Measurements from ENCODE around the gene ERI3.

ERI3 gene

GRCh38 chr1:44270686-44271628 is 84.1 kb downstream of the ERI3 start:
- H3K27ac ChIP-seq (ENCODE audit: low read length), result no peak overlapping the region

GRCh38 chr1:44268054-44268453 is 87.0 kb downstream of the ERI3 start:
- no peak for DNase-seq (ENCODE audit: low read depth, low spot score)
- WGBS (ENCODE audit: insufficient coverage, insufficient read length), result no CpG with 5 or more reads among the region's 1 CpG
- no peak overlapping the region for H3K4me3 ChIP-seq (ENCODE audit: low read length)
- no peaks in the 10 kb centered on the region for H3K4me1 ChIP-seq (ENCODE audit: control insufficient read depth, insufficient read depth, low read length)
- H3K27ac ChIP-seq (ENCODE audit: low read length), result no peak overlapping the region
- no peaks in the 10 kb centered on the region for H3K36me3 ChIP-seq (ENCODE audit: control insufficient read depth, insufficient read depth, low read length)
- no peaks in the 10 kb centered on the region for H3K9me3 ChIP-seq (ENCODE audit: control insufficient read depth, insufficient read depth, low read length)
- H3K27me3 ChIP-seq (ENCODE audit: control insufficient read depth, insufficient read depth, low read length), result no peaks in the 10 kb centered on the region

More at GRCh38 chr1:44270686-44271628, 84.1 kb downstream of the ERI3 start:
- Histone ChIP-seq H3K4me3 (ENCODE audit: low read length) (no peak overlapping the region), H3K9me3 (ENCODE audit: control insufficient read depth, insufficient read depth, low read length) (no peaks in the 10 kb centered on the region), H3K4me1 (ENCODE audit: control insufficient read depth, insufficient read depth, low read length) (no peaks in the 10 kb centered on the region), H3K27me3 (ENCODE audit: control insufficient read depth, insufficient read depth, low read length) (no peaks in the 10 kb centered on the region), H3K36me3 (ENCODE audit: control insufficient read depth, insufficient read depth, low read length) (no peaks in the 10 kb centered on the region)
- WGBS (ENCODE audit: insufficient coverage, insufficient read length), result no CpG with 5 or more reads among the region's 6 CpGs
- no peak for DNase-seq (ENCODE audit: low read depth, low spot score)

GRCh38 chr1:44267438-44267837 is 87.6 kb downstream of the ERI3 start:
- H3K27ac ChIP-seq (ENCODE audit: low read length), result no peak overlapping the region
- H3K27me3 ChIP-seq (ENCODE audit: control insufficient read depth, insufficient read depth, low read length), result no peaks in the 10 kb centered on the region
- no CpG with 5 or more reads among the region's 5 CpGs for WGBS (ENCODE audit: insufficient coverage, insufficient read length)
- no peak overlapping the region; the same call in 1 of the 2 replicates for H3K4me3 ChIP-seq (ENCODE audit: low read length)
- H3K9me3 ChIP-seq (ENCODE audit: control insufficient read depth, insufficient read depth, low read length), result no peaks in the 10 kb centered on the region
- H3K4me1 ChIP-seq (ENCODE audit: control insufficient read depth, insufficient read depth, low read length), result no peaks in the 10 kb centered on the region; the same call in 1 of the 2 replicates
- no peak for DNase-seq (ENCODE audit: low read depth, low spot score)
- no peaks in the 10 kb centered on the region for H3K36me3 ChIP-seq (ENCODE audit: control insufficient read depth, insufficient read depth, low read length)

- WGBS (ENCODE audit: insufficient coverage, insufficient read length), result no CpG with 5 or more reads among the region's 6 CpGs
These were observed 88.4 kb downstream of the ERI3 start for GRCh38 chr1:44266400-44267344.

GRCh38 chr1:44265656-44266358 is 89.2 kb downstream of the ERI3 start:
- no peak for DNase-seq (ENCODE audit: low read depth, low spot score)
- WGBS (ENCODE audit: insufficient coverage, insufficient read length), result no CpG with 5 or more reads among the region's 1 CpG
- Histone ChIP-seq H3K9me3 (ENCODE audit: control insufficient read depth, insufficient read depth, low read length) (no peaks in the 10 kb centered on the region), H3K4me3 (ENCODE audit: low read length) (no peak overlapping the region), H3K36me3 (ENCODE audit: control insufficient read depth, insufficient read depth, low read length) (no peaks in the 10 kb centered on the region), H3K27ac (ENCODE audit: low read length) (no peak overlapping the region), H3K4me1 (ENCODE audit: control insufficient read depth, insufficient read depth, low read length) (peaks cover 7% of the 10 kb centered on the region), H3K27me3 (ENCODE audit: control insufficient read depth, insufficient read depth, low read length) (no peaks in the 10 kb centered on the region)

More at GRCh38 chr1:44266400-44267344, 88.4 kb downstream of the ERI3 start:
- DNase-seq (ENCODE audit: low read depth, low spot score), result no peak
- Histone ChIP-seq H3K4me3 (ENCODE audit: low read length) (no peak overlapping the region; the same call in 1 of the 2 replicates), H3K27me3 (ENCODE audit: control insufficient read depth, insufficient read depth, low read length) (no peaks in the 10 kb centered on the region), H3K4me1 (ENCODE audit: control insufficient read depth, insufficient read depth, low read length) (peaks cover 3% of the 10 kb centered on the region; the same call in 1 of the 2 replicates), H3K27ac (ENCODE audit: low read length) (no peak overlapping the region), H3K36me3 (ENCODE audit: control insufficient read depth, insufficient read depth, low read length) (no peaks in the 10 kb centered on the region), H3K9me3 (ENCODE audit: control insufficient read depth, insufficient read depth, low read length) (no peaks in the 10 kb centered on the region)

- Histone ChIP-seq H3K9me3 (ENCODE audit: control insufficient read depth, insufficient read depth, low read length) (no peaks in the 10 kb centered on the region), H3K27me3 (ENCODE audit: control insufficient read depth, insufficient read depth, low read length) (no peaks in the 10 kb centered on the region), H3K4me3 (ENCODE audit: low read length) (no peak overlapping the region), H3K4me1 (ENCODE audit: control insufficient read depth, insufficient read depth, low read length) (peaks cover 7% of the 10 kb centered on the region), H3K27ac (ENCODE audit: low read length) (no peak overlapping the region), H3K36me3 (ENCODE audit: control insufficient read depth, insufficient read depth, low read length) (no peaks in the 10 kb centered on the region)
- no peak for DNase-seq (ENCODE audit: low read depth, low spot score)
- WGBS (ENCODE audit: insufficient coverage, insufficient read length), result no CpG with 5 or more reads among the region's 11 CpGs
These were observed 90.6 kb downstream of the ERI3 start for GRCh38 chr1:44264451-44264771.

GRCh38 chr1:44263568-44264450 is 91.2 kb downstream of the ERI3 start:
- Histone ChIP-seq H3K27me3 (ENCODE audit: control insufficient read depth, insufficient read depth, low read length) (no peaks in the 10 kb centered on the region), H3K4me3 (ENCODE audit: low read length) (no peak overlapping the region), H3K9me3 (ENCODE audit: control insufficient read depth, insufficient read depth, low read length) (no peaks in the 10 kb centered on the region), H3K27ac (ENCODE audit: low read length) (no peak overlapping the region), H3K36me3 (ENCODE audit: control insufficient read depth, insufficient read depth, low read length) (no peaks in the 10 kb centered on the region), H3K4me1 (ENCODE audit: control insufficient read depth, insufficient read depth, low read length) (peaks cover 10% of the 10 kb centered on the region)
- no peak for DNase-seq (ENCODE audit: low read depth, low spot score)
- no CpG with 5 or more reads among the region's 9 CpGs for WGBS (ENCODE audit: insufficient coverage, insufficient read length)

GRCh38 chr1:44262816-44263567 is 92.1 kb downstream of the ERI3 start:
- no peak for DNase-seq (ENCODE audit: low read depth, low spot score)
- Histone ChIP-seq H3K4me3 (ENCODE audit: low read length) (no peak overlapping the region), H3K36me3 (ENCODE audit: control insufficient read depth, insufficient read depth, low read length) (no peaks in the 10 kb centered on the region), H3K27ac (ENCODE audit: low read length) (no peak overlapping the region), H3K4me1 (ENCODE audit: control insufficient read depth, insufficient read depth, low read length) (peaks cover 10% of the 10 kb centered on the region), H3K9me3 (ENCODE audit: control insufficient read depth, insufficient read depth, low read length) (no peaks in the 10 kb centered on the region), H3K27me3 (ENCODE audit: control insufficient read depth, insufficient read depth, low read length) (no peaks in the 10 kb centered on the region)
- WGBS (ENCODE audit: insufficient coverage, insufficient read length), result no CpG with 5 or more reads among the region's 4 CpGs

- WGBS (ENCODE audit: insufficient coverage, insufficient read length), result no CpG with 5 or more reads among the region's 6 CpGs
- H3K9me3 ChIP-seq (ENCODE audit: control insufficient read depth, insufficient read depth, low read length), result no peaks in the 10 kb centered on the region
- no peak overlapping the region for H3K27ac ChIP-seq (ENCODE audit: low read length)
- no peak overlapping the region for H3K4me3 ChIP-seq (ENCODE audit: low read length)
- no peaks in the 10 kb centered on the region for H3K36me3 ChIP-seq (ENCODE audit: control insufficient read depth, insufficient read depth, low read length)
- H3K4me1 ChIP-seq (ENCODE audit: control insufficient read depth, insufficient read depth, low read length), result peaks cover 11% of the 10 kb centered on the region
- no peaks in the 10 kb centered on the region for H3K27me3 ChIP-seq (ENCODE audit: control insufficient read depth, insufficient read depth, low read length)
- DNase-seq (ENCODE audit: low read depth, low spot score), result no peak
These were observed 92.6 kb downstream of the ERI3 start for GRCh38 chr1:44262414-44262813.

All from iPS DF 6.9 (cell line).